ENCODE results near the gene CDC40.

GRCh38 chr6:110139052-110139451 is 41.2 kb upstream of the CDC40 start:
- TF ChIP-seq CTCF (IDR thresholded peaks at IDR 0.05) (no peak), POLR2A (IDR thresholded peaks at IDR 0.05) (no peak)

All from thyroid gland (tissue), 4 donors.